Measurements from ENCODE around the gene MBTPS1.

The MBTPS1 gene

DNA sequence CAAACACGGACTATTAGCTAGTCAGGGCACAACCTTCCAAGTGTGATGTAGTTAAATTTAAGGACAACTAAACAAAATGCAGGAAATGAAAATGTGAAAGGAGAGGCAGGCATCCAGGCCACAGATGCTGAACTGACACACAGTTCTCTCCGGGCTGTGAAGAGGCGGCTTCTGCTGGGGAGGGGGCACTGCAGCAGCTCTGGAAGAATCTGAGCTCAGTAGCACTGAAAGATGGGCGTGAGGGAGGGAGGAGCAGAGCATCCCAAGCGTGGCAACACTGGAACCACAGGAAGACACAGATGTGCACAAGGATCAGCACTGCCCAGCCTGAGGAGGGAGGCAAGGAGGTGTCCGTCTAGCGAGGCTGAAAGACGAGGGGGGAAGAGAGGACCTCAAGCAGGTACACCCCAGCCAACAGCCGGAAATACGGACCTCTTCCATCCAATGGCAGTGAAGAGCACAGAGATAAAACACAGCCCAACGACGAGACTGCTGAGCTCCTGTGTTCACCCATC, 11.4 kb downstream of the MBTPS1 start:
- no peak overlapping the region for H3K4me2 ChIP-seq (ENCODE audit: low read length)
- no peak overlapping the region for H3K27ac ChIP-seq (ENCODE audit: low read length)
- TF ChIP-seq, protein P1, sequence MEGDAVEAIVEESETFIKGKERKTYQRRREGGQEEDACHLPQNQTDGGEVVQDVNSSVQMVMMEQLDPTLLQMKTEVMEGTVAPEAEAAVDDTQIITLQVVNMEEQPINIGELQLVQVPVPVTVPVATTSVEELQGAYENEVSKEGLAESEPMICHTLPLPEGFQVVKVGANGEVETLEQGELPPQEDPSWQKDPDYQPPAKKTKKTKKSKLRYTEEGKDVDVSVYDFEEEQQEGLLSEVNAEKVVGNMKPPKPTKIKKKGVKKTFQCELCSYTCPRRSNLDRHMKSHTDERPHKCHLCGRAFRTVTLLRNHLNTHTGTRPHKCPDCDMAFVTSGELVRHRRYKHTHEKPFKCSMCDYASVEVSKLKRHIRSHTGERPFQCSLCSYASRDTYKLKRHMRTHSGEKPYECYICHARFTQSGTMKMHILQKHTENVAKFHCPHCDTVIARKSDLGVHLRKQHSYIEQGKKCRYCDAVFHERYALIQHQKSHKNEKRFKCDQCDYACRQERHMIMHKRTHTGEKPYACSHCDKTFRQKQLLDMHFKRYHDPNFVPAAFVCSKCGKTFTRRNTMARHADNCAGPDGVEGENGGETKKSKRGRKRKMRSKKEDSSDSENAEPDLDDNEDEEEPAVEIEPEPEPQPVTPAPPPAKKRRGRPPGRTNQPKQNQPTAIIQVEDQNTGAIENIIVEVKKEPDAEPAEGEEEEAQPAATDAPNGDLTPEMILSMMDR (IDR thresholded peaks at IDR 0.05; ENCODE audit: low read depth, low read length), result no peak
- no peak for TF ChIP-seq EZH2phosphoT487 (IDR thresholded peaks at IDR 0.05; ENCODE audit: low read depth)
- H3K79me2 ChIP-seq (ENCODE audit: low read length), result peaks cover 30% of the 10 kb centered on the region
- H3K9ac ChIP-seq (ENCODE audit: low read length), result no peak overlapping the region
- H3K4me1 ChIP-seq (ENCODE audit: low read length), result peaks cover under 1% of the 10 kb centered on the region; the same call in 1 of the 2 replicates
- H2AFZ ChIP-seq (ENCODE audit: low read depth, low read length), result no peak overlapping the region
- H3K36me3 ChIP-seq (replicated peaks; ENCODE audit: low read depth, low read length), result peaks cover 11% of the 10 kb centered on the region
- peaks cover 64% of the 10 kb centered on the region for H4K20me1 ChIP-seq (ENCODE audit: insufficient read depth, low read length)
- H3K27me3 ChIP-seq (ENCODE audit: low read depth, low read length), result no peaks in the 10 kb centered on the region
- H3K9me3 ChIP-seq (ENCODE audit: insufficient read depth, low read length), result no peaks in the 10 kb centered on the region
- no peak overlapping the region for H3K4me3 ChIP-seq (ENCODE audit: low read length)

GRCh38 chr16:84104231-84104630, 12.5 kb downstream of the MBTPS1 start:
- no peak for TF ChIP-seq EZH2phosphoT487 (IDR thresholded peaks at IDR 0.05; ENCODE audit: low read depth)
- TF ChIP-seq, protein P1 (IDR thresholded peaks at IDR 0.05; ENCODE audit: low read depth, low read length), result no peak
- Histone ChIP-seq H3K79me2 (ENCODE audit: low read length) (peaks cover 22% of the 10 kb centered on the region), H3K9me3 (ENCODE audit: insufficient read depth, low read length) (no peaks in the 10 kb centered on the region), H3K4me1 (ENCODE audit: low read length) (peaks cover 9% of the 10 kb centered on the region), H2AFZ (ENCODE audit: low read depth, low read length) (no peak overlapping the region), H4K20me1 (ENCODE audit: insufficient read depth, low read length) (peaks cover 60% of the 10 kb centered on the region), H3K36me3 (replicated peaks; ENCODE audit: low read depth, low read length) (peaks cover 11% of the 10 kb centered on the region), H3K4me2 (ENCODE audit: low read length) (no peak overlapping the region), H3K4me3 (ENCODE audit: low read length) (no peak overlapping the region), H3K27me3 (ENCODE audit: low read depth, low read length) (no peaks in the 10 kb centered on the region), H3K9ac (ENCODE audit: low read length) (no peak overlapping the region), H3K27ac (ENCODE audit: low read length) (no peak overlapping the region)

DNA sequence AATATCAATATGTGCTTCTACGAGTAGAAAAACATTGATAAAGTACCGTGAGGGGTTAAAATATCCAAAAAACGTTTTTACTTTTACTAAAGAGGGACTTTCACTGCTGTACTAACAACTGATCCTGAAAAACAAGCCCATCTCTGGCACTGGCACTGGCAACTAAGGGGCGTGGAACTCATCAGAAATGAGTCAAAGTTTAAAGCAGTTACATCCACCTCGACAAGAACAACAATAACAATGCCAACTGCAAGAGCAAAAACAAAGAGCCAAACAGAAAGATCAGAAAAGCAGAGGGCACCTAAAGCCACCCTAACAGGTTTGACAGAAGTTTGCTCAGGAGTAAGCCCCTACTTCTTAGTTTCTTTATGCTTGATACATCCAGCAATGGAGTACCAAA, 13.1 kb downstream of the MBTPS1 start:
- peaks cover 12% of the 10 kb centered on the region for H3K36me3 ChIP-seq (replicated peaks; ENCODE audit: low read depth, low read length)
- no peaks in the 10 kb centered on the region for H3K27me3 ChIP-seq (ENCODE audit: low read depth, low read length)
- no peak for TF ChIP-seq EZH2phosphoT487 (IDR thresholded peaks at IDR 0.05; ENCODE audit: low read depth)
- TF ChIP-seq, protein P1 (IDR thresholded peaks at IDR 0.05; ENCODE audit: low read depth, low read length), result no peak
- no peak overlapping the region for H3K27ac ChIP-seq (ENCODE audit: low read length)
- no peak overlapping the region for H3K4me2 ChIP-seq (ENCODE audit: low read length)
- H3K4me1 ChIP-seq (ENCODE audit: low read length), result peaks cover 9% of the 10 kb centered on the region
- no peak overlapping the region for H3K9ac ChIP-seq (ENCODE audit: low read length)
- H2AFZ ChIP-seq (ENCODE audit: low read depth, low read length), result no peak overlapping the region
- peaks cover 60% of the 10 kb centered on the region for H4K20me1 ChIP-seq (ENCODE audit: insufficient read depth, low read length)
- no peaks in the 10 kb centered on the region for H3K9me3 ChIP-seq (ENCODE audit: insufficient read depth, low read length)
- no peak overlapping the region for H3K4me3 ChIP-seq (ENCODE audit: low read length)
- H3K79me2 ChIP-seq (ENCODE audit: low read length), result peaks cover 18% of the 10 kb centered on the region

GRCh38 chr16:84098939-84099338, 17.8 kb downstream of the MBTPS1 start:
- peaks cover 36% of the 10 kb centered on the region for H3K36me3 ChIP-seq (replicated peaks; ENCODE audit: low read depth, low read length)
- peaks cover 56% of the 10 kb centered on the region for H4K20me1 ChIP-seq (ENCODE audit: insufficient read depth, low read length)
- H3K9ac ChIP-seq (ENCODE audit: low read length), result no peak overlapping the region
- peaks cover 9% of the 10 kb centered on the region for H3K4me1 ChIP-seq (ENCODE audit: low read length)
- TF ChIP-seq, protein P1 (IDR thresholded peaks at IDR 0.05; ENCODE audit: low read depth, low read length), result no peak
- TF ChIP-seq EZH2phosphoT487 (IDR thresholded peaks at IDR 0.05; ENCODE audit: low read depth), result no peak
- H3K27me3 ChIP-seq (ENCODE audit: low read depth, low read length), result no peaks in the 10 kb centered on the region
- H3K4me3 ChIP-seq (ENCODE audit: low read length), result no peak overlapping the region
- no peak overlapping the region for H3K4me2 ChIP-seq (ENCODE audit: low read length)
- no peaks in the 10 kb centered on the region; the same call in 1 of the 2 replicates for H3K79me2 ChIP-seq (ENCODE audit: low read length)
- H3K27ac ChIP-seq (ENCODE audit: low read length), result no peak overlapping the region
- H3K9me3 ChIP-seq (ENCODE audit: insufficient read depth, low read length), result no peaks in the 10 kb centered on the region
- no peak overlapping the region for H2AFZ ChIP-seq (ENCODE audit: low read depth, low read length)
